PC-9 (cell line): Measurements from ENCODE around the gene SHC2. TPM values are rescaled to one million over a fixed set of nuclear protein-coding genes. Genes with fewer than 3 reads are reported as not detected.

Experiments used
- BruUV-seq: library from RNA; stranded (reverse); fragments of 400-500 nt; replicated peaks from 2 replicates; lab custom pipeline; 2021; lab: Mats Ljungman, UMichigan
- CTCF ChIA-PET: fragments of 300-600 bp; sonication (Branson Sonifier 250); formaldehyde crosslinking; loops from one replicate; lab custom pipeline; 2022; ENCODE audit warnings: antibody characterized with exemption; lab: Charles Lee
- POLR2A ChIA-PET: fragments of 300-600 bp; sonication (Branson Sonifier 250); formaldehyde crosslinking; loops from one replicate; lab custom pipeline; 2022; ENCODE audit warnings: antibody characterized with exemption; ENCODE audit not compliant: unreplicated experiment; lab: Charles Lee
- DNase-seq, 2 experiments: peaks; one replicate each; pipeline versions ENCODE4 v3.0.0 to v3.0.0-alpha.2; 2015 to 2022; ENCODE audit warnings: mixed read lengths in 1 of 2
- H2AFZ ChIP-seq: fragments of 200-600 bp; sonication (generic); 2 replicates; pipeline ENCODE4 v1.8.1; 2017; ENCODE audit warnings: antibody characterized with exemption
- H3F3A ChIP-seq: fragments of 200-600 bp; sonication (generic); 2 replicates; pipeline ENCODE4 v1.8.1; 2017; ENCODE audit warnings: antibody characterized with exemption, mild to moderate bottlenecking, low read depth; ENCODE audit not compliant: insufficient read depth
- H3K27ac ChIP-seq: fragments of 200-600 bp; sonication (generic); 2 replicates; pipeline ENCODE4 v1.6.1; 2016; ENCODE audit warnings: mixed run types
- H3K27me3 ChIP-seq: fragments of 200-600 bp; sonication (generic); 2 replicates; pipeline ENCODE4 v1.6.1; 2016; ENCODE audit warnings: low read depth, mixed run types; ENCODE audit not compliant: insufficient read depth
- H3K36me3 ChIP-seq: fragments of 200-600 bp; sonication (generic); 2 replicates; pipeline ENCODE4 v1.6.1; 2016; ENCODE audit warnings: low read depth, mixed run types
- H3K4me1 ChIP-seq: fragments of 200-600 bp; sonication (generic); replicated peaks from 2 replicates; pipeline ENCODE4 v1.6.1; 2016; ENCODE audit warnings: mixed run types; ENCODE audit not compliant: insufficient read depth
- H3K4me2 ChIP-seq: fragments of 200-600 bp; sonication (generic); 2 replicates; pipeline ENCODE4 v1.6.1; 2017; ENCODE audit warnings: mixed run types
- H3K4me3 ChIP-seq: fragments of 200-600 bp; sonication (generic); 2 replicates; pipeline ENCODE4 v1.6.1; 2016; ENCODE audit warnings: mixed run types
- H3K79me2 ChIP-seq: fragments of 200-600 bp; sonication (generic); 2 replicates; pipeline ENCODE4 v1.6.1; 2017; ENCODE audit warnings: low read depth, mixed run types
- H3K9me2 ChIP-seq: fragments of 200-600 bp; sonication (generic); 2 replicates; pipeline ENCODE4 v1.8.1; 2017; ENCODE audit warnings: mild to moderate bottlenecking; ENCODE audit not compliant: insufficient read depth
- H3K9me3 ChIP-seq: fragments of 200-600 bp; sonication (generic); 2 replicates; pipeline ENCODE4 v1.8.1; 2016; ENCODE audit warnings: low read depth; ENCODE audit not compliant: insufficient read depth
- H4K20me1 ChIP-seq: fragments of 200-600 bp; sonication (generic); 2 replicates; pipeline ENCODE4 v1.8.1; 2017; ENCODE audit not compliant: insufficient read depth
- EZH2 ChIP-seq: fragments of 200-600 bp; sonication (generic); IDR thresholded peaks from 2 replicates; pipeline ENCODE4 v1.8.0; 2017; ENCODE audit warnings: antibody characterized with exemption, low read depth
- intact Hi-C: fragments of 100-400 bp; cut with micrococcal nuclease; formaldehyde crosslinking; loops from one replicate; pipeline ENCODE4 v1.10.0; 2022; ENCODE audit not compliant: unreplicated experiment
- total RNA-seq: library from RNA; stranded (reverse); gene quantifications from 2 replicates; pipeline ENCODE4 v1.2.3, GENCODE V29; 2021
- TF ChIP-seq, protein P1 (sequence below): fragments of 200-600 bp; sonication (generic); conservative IDR thresholded peaks from 2 replicates; pipeline ENCODE4 v1.6.1; 2017; ENCODE audit warnings: mixed run types, antibody characterized with exemption, mild to moderate bottlenecking, moderate library complexity

The SHC2 gene
- total RNA-seq, 1 experiment from 2014 or later: 0.70 TPM

DNA sequence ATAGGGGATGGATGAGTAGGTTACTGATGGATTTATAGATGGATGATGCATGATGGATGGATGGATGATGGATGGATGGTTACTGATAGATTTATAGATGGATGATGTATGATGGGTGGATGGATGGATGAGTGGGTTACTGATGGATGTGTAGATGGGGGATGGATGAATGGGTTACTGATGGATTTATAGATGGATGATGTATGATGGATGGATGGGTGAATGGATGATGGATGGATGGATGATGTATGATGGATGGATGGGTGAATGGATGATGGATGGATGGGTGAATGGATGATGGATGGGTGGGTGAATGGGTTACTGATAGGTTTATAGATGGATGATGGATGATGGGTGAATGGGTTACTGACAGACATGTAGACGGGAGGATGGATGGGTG lies 45.5 kb downstream of the SHC2 start:
- no peak for TF ChIP-seq EZH2
- ChIA-PET CTCF (no interaction called here), POLR2A (no interaction called here)
- Histone ChIP-seq H3F3A (no peaks in the 10 kb centered on the region), H3K4me3 (no peak overlapping the region), H3K9me2 (no peaks in the 10 kb centered on the region), H3K9me3 (no peaks in the 10 kb centered on the region), H3K36me3 (no peaks in the 10 kb centered on the region), H3K4me2 (no peak overlapping the region), H2AFZ (no peak overlapping the region), H3K79me2 (no peaks in the 10 kb centered on the region), H3K27me3 (peaks cover 90% of the 10 kb centered on the region), H4K20me1 (no peaks in the 10 kb centered on the region; the same call in 1 of the 2 replicates), H3K27ac (no peak overlapping the region), H3K4me1 (no peaks in the 10 kb centered on the region)
- no peak for DNase-seq
- intact Hi-C loops: no loop called here
- no TSS peak for BruUV-seq

DNA sequence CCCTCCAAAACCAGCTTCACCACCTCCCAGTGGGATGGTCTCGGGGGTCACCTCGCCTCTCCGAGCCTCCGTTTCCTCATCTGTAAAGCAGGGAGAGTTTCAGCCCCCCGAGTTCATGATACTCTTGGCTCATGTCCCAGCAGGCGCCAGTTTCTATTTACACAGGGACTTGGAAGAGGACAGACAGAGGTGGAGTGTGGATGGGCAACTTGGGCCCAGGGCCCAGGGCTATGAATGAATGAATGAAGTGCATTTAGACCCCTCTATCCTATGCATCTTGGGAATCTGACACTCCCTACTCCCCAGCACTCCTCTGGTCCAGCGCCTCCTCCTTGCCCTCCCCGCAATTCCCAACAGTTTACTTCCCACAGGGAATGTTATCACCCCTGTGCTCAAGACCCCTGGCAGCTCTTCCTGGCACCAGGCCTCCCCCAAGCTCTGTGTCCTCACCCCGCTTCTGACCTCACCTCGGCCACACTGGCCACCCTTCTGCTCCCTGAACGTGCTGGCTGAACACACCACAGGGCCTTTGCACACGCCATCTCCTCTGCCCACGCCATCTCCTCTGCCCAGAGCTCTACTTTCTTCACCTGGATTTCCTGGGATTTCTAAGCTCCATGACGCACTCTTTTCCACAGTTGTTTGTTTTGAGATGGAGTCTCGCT lies 46.9 kb downstream of the SHC2 start:
- Histone ChIP-seq H3K79me2 (no peaks in the 10 kb centered on the region), H3F3A (peaks cover 4% of the 10 kb centered on the region; the same call in 1 of the 2 replicates), H3K36me3 (no peaks in the 10 kb centered on the region), H3K4me2 (no peak overlapping the region), H3K4me1 (no peaks in the 10 kb centered on the region), H2AFZ (no peak overlapping the region), H4K20me1 (no peaks in the 10 kb centered on the region; the same call in 1 of the 2 replicates), H3K27ac (no peak overlapping the region), H3K9me3 (no peaks in the 10 kb centered on the region), H3K4me3 (no peak overlapping the region), H3K27me3 (peaks cover 88% of the 10 kb centered on the region), H3K9me2 (no peaks in the 10 kb centered on the region)
- TF ChIP-seq, protein P1, sequence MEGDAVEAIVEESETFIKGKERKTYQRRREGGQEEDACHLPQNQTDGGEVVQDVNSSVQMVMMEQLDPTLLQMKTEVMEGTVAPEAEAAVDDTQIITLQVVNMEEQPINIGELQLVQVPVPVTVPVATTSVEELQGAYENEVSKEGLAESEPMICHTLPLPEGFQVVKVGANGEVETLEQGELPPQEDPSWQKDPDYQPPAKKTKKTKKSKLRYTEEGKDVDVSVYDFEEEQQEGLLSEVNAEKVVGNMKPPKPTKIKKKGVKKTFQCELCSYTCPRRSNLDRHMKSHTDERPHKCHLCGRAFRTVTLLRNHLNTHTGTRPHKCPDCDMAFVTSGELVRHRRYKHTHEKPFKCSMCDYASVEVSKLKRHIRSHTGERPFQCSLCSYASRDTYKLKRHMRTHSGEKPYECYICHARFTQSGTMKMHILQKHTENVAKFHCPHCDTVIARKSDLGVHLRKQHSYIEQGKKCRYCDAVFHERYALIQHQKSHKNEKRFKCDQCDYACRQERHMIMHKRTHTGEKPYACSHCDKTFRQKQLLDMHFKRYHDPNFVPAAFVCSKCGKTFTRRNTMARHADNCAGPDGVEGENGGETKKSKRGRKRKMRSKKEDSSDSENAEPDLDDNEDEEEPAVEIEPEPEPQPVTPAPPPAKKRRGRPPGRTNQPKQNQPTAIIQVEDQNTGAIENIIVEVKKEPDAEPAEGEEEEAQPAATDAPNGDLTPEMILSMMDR: no peak
- TF ChIP-seq EZH2: no peak
- ChIA-PET POLR2A (no interaction called here), CTCF (no interaction called here)
- intact Hi-C loops: no loop called here
- no peak for DNase-seq
- BruUV-seq: no TSS peak

DNA sequence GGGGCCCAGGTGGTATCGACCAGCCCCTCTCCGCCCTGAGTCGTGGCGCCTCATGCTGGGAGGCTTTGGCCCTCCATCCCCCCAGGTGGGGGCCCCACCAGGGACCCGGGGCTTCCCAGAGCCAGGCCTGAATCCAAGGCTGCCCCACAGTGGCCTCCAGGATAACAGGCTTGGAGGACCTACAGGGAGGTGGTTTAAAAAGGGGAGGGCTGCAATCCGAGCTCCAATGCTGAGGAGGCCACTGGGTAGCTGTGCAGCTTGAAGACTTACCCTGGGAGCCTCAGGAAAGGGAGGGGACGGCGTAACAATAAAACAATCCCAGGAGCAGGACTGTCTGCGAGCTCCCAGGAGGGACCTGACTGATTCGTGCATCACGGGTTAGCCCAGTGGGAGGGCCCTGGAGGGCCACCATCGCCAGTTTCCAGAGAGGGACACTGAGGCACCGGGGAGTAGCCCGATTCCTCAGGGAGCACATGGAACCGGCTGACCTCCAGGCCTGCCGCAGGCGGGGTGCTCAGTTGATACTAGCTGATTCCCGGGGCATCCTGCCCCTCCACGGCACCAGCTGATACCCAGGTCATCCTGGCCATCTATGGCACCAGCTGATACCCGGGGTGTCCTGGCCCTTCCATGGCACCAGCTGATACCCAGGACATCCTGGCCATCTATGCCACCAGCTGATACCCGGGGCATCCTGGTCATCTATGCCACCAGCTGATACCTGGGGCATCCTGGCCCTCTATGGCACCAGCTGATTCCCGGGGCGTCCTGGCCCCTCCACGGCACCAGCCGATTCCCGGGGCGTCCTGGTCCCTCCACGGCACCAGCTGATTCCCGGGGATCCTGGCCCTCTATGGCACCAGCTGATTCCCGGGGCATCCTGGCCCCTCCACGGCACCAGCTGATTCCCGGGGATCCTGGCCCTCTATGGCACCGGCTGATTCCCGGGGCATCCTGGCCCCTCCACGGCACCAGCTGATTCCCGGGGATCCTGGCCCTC lies 48.2 kb downstream of the SHC2 start:
- Histone ChIP-seq H3K4me2 (no peak overlapping the region), H3K9me2 (no peaks in the 10 kb centered on the region), H3K79me2 (no peaks in the 10 kb centered on the region), H2AFZ (no peak overlapping the region), H3K27ac (no peak overlapping the region), H3K9me3 (no peaks in the 10 kb centered on the region), H3K4me1 (no peaks in the 10 kb centered on the region), H4K20me1 (no peaks in the 10 kb centered on the region; the same call in 1 of the 2 replicates), H3K4me3 (no peak overlapping the region), H3K27me3 (peaks cover 80% of the 10 kb centered on the region), H3K36me3 (no peaks in the 10 kb centered on the region), H3F3A (peaks cover 4% of the 10 kb centered on the region; the same call in 1 of the 2 replicates)
- no TSS peak for BruUV-seq
- CTCF ChIA-PET: no interaction called here
- TF ChIP-seq EZH2: no peak
- TF ChIP-seq, protein P1: no peak
- DNase-seq: no peak
- intact Hi-C loops: no loop called here
- POLR2A ChIA-PET: interaction anchor here (0.6 kb wide), 1 partner anchor 384 kb away, joined by 3 read pairs; no protein-coding TSS in a partner anchor
